SIG-M5 treated with dmso at 0.1 percent for 504 hours (cell line): Measurements from ENCODE around the gene DIS3L2.
A peak's percentile ranks its signal among the peaks of the same experiment; 100 is the strongest.
"Not testable (repeated sequence)": the region's sequence is repeated elsewhere in the genome, so short reads cannot be mapped to it uniquely, and the experiment has no call there.

Source experiments
- DNase-seq: peaks from one replicate; lab custom pipeline; 2025; ENCODE audit not compliant: unreplicated experiment; lab: John Stamatoyannopoulos, UW

The DIS3L2 gene

GRCh38 chr2:232008907-232009638, 47.6 kb downstream of the DIS3L2 start:
- DNase-seq = no peak

GRCh38 chr2:232009639-232010274, 48.2 kb downstream of the DIS3L2 start:
- no peak for DNase-seq

- peak; percentile 64 for DNase-seq
These were observed 52.3 kb downstream of the DIS3L2 start for GRCh38 chr2:232013701-232014353.

- no peak for DNase-seq
These were observed 53.2 kb downstream of the DIS3L2 start for GRCh38 chr2:232014681-232015080.

GRCh38 chr2:232018181-232018580, 56.7 kb downstream of the DIS3L2 start:
- DNase-seq = no peak

- DNase-seq = no peak
These were observed 61.2 kb downstream of the DIS3L2 start for GRCh38 chr2:232022718-232023117.

- no peak for DNase-seq
These were observed 61.9 kb downstream of the DIS3L2 start for GRCh38 chr2:232023426-232023825.

GRCh38 chr2:232024457-232024856, 62.9 kb downstream of the DIS3L2 start:
- no peak for DNase-seq

GRCh38 chr2:232026910-232027309, 65.4 kb downstream of the DIS3L2 start:
- no peak for DNase-seq

GRCh38 chr2:232027530-232027929, 66.0 kb downstream of the DIS3L2 start:
- no peak for DNase-seq

GRCh38 chr2:232028071-232028470, 66.6 kb downstream of the DIS3L2 start:
- DNase-seq = no peak

- DNase-seq = no peak
These were observed 67.1 kb downstream of the DIS3L2 start for GRCh38 chr2:232028631-232029030.

GRCh38 chr2:232029346-232029745, 67.8 kb downstream of the DIS3L2 start:
- DNase-seq = no peak

- no peak for DNase-seq
These were observed 68.7 kb downstream of the DIS3L2 start for GRCh38 chr2:232030229-232030628.

GRCh38 chr2:232035292-232035691, 73.8 kb downstream of the DIS3L2 start:
- DNase-seq = not testable (repeated sequence)

- not testable (repeated sequence) for DNase-seq
These were observed 75.4 kb downstream of the DIS3L2 start for GRCh38 chr2:232036876-232037275.

- no peak for DNase-seq
These were observed 76.9 kb downstream of the DIS3L2 start for GRCh38 chr2:232038251-232038880.

- DNase-seq = no peak
These were observed 77.5 kb downstream of the DIS3L2 start for GRCh38 chr2:232038881-232039485.

- no peak for DNase-seq
These were observed 81.5 kb downstream of the DIS3L2 start for GRCh38 chr2:232042911-232043574.

- DNase-seq = no peak
These were observed 82.5 kb downstream of the DIS3L2 start for GRCh38 chr2:232043966-232044365.

- no peak for DNase-seq
These were observed 87.8 kb downstream of the DIS3L2 start for GRCh38 chr2:232049350-232049749.
